ENCODE results near the gene TAB2.

The TAB2 gene

GRCh38 chr6:149273318-149273717, 44.2 kb upstream of the TAB2 start:
- Mint-ChIP-seq H3K27me3 (ENCODE audit: low read depth) (peaks cover 3% of the 10 kb centered on the region), H3K27ac (no peak overlapping the region), H3K4me1 (no peaks in the 10 kb centered on the region), H3K4me3 (no peak overlapping the region), H3K36me3 (ENCODE audit: low read depth) (no peaks in the 10 kb centered on the region), H3K9me3 (peaks cover 11% of the 10 kb centered on the region)
- no peak for TF ChIP-seq CTCF (IDR thresholded peaks at IDR 0.05; ENCODE audit: unreplicated experiment in 3 of 3)

GRCh38 chr6:149275621-149276020, 41.9 kb upstream of the TAB2 start:
- TF ChIP-seq CTCF (IDR thresholded peaks at IDR 0.05; ENCODE audit: unreplicated experiment in 3 of 3), result no peak
- Mint-ChIP-seq H3K36me3 (ENCODE audit: low read depth) (no peaks in the 10 kb centered on the region), H3K27ac (no peak overlapping the region), H3K4me3 (no peak overlapping the region), H3K4me1 (no peaks in the 10 kb centered on the region), H3K27me3 (ENCODE audit: low read depth) (peaks cover 3% of the 10 kb centered on the region), H3K9me3 (peaks cover 11% of the 10 kb centered on the region)

- no peak overlapping the region for H3K27ac Mint-ChIP-seq
- no peak for TF ChIP-seq CTCF (IDR thresholded peaks at IDR 0.05; ENCODE audit: unreplicated experiment in 3 of 3)
- H3K9me3 Mint-ChIP-seq, result peaks cover 4% of the 10 kb centered on the region
- H3K36me3 Mint-ChIP-seq (ENCODE audit: low read depth), result no peaks in the 10 kb centered on the region
- H3K4me3 Mint-ChIP-seq, result no peak overlapping the region
- no peaks in the 10 kb centered on the region for H3K27me3 Mint-ChIP-seq (ENCODE audit: low read depth)
- no peaks in the 10 kb centered on the region for H3K4me1 Mint-ChIP-seq
These were observed 39.9 kb upstream of the TAB2 start for GRCh38 chr6:149277621-149278020.

GRCh38 chr6:149278997-149279396, 38.5 kb upstream of the TAB2 start:
- no peaks in the 10 kb centered on the region for H3K9me3 Mint-ChIP-seq
- no peak for TF ChIP-seq CTCF (IDR thresholded peaks at IDR 0.05; ENCODE audit: unreplicated experiment in 3 of 3)
- no peaks in the 10 kb centered on the region for H3K4me1 Mint-ChIP-seq
- no peak overlapping the region for H3K27ac Mint-ChIP-seq
- peaks cover 4% of the 10 kb centered on the region for H3K27me3 Mint-ChIP-seq (ENCODE audit: low read depth)
- no peaks in the 10 kb centered on the region for H3K36me3 Mint-ChIP-seq (ENCODE audit: low read depth)
- no peak overlapping the region for H3K4me3 Mint-ChIP-seq

- Mint-ChIP-seq H3K4me3 (no peak overlapping the region), H3K27ac (no peak overlapping the region), H3K9me3 (no peaks in the 10 kb centered on the region), H3K36me3 (ENCODE audit: low read depth) (no peaks in the 10 kb centered on the region), H3K4me1 (no peaks in the 10 kb centered on the region), H3K27me3 (ENCODE audit: low read depth) (peaks cover 4% of the 10 kb centered on the region)
- TF ChIP-seq CTCF (IDR thresholded peaks at IDR 0.05; ENCODE audit: unreplicated experiment in 3 of 3), result no peak
These were observed 32.6 kb upstream of the TAB2 start for GRCh38 chr6:149284904-149285303.

GRCh38 chr6:149285626-149286025, 31.9 kb upstream of the TAB2 start:
- no peak overlapping the region for H3K4me3 Mint-ChIP-seq
- H3K36me3 Mint-ChIP-seq (ENCODE audit: low read depth), result no peaks in the 10 kb centered on the region
- TF ChIP-seq CTCF (IDR thresholded peaks at IDR 0.05; ENCODE audit: unreplicated experiment in 3 of 3), result no peak
- no peak overlapping the region for H3K27ac Mint-ChIP-seq
- no peaks in the 10 kb centered on the region for H3K4me1 Mint-ChIP-seq
- no peaks in the 10 kb centered on the region for H3K9me3 Mint-ChIP-seq
- peaks cover 4% of the 10 kb centered on the region for H3K27me3 Mint-ChIP-seq (ENCODE audit: low read depth)
